Anterior cingulate cortex (tissue), 58 donors: ENCODE data around the gene CHST9.
"Not testable (repeated sequence)": the region's sequence is repeated elsewhere in the genome, so short reads cannot be mapped to it uniquely, and the experiment has no call there.

Source experiments
- DNase-seq, 58 donors: peaks; one replicate each; lab custom pipeline; 2025; lab: John Stamatoyannopoulos, UW

The CHST9 gene

GRCh38 chr18:27185025-27185763 lies at the start of gene CHST9:
TSS of gene CHST9 (minus strand) at chr18:27185308. CDS start at chr18:27142809, 42,499 bp downstream.
- DNase-seq, result peak in 13 of 58 donors; percentile 2 to 44 (median 14)

- DNase-seq, result not testable (repeated sequence)
Observed at GRCh38 chr18:27232355-27232754, 47.2 kb upstream of the CHST9 start.

GRCh38 chr18:27231671-27232070 lies 46.6 kb upstream of the CHST9 start:
- not testable (repeated sequence) for DNase-seq

- not testable (repeated sequence) for DNase-seq
Observed at GRCh38 chr18:27231221-27231620, 46.1 kb upstream of the CHST9 start.

- DNase-seq, result no peak
Observed at GRCh38 chr18:27227721-27228120, 42.6 kb upstream of the CHST9 start.

- no peak for DNase-seq
Observed at GRCh38 chr18:27226556-27227075, 41.5 kb upstream of the CHST9 start.

- no peak for DNase-seq
Observed at GRCh38 chr18:27225947-27226481, 40.9 kb upstream of the CHST9 start.

- DNase-seq, result no peak
Observed at GRCh38 chr18:27223526-27224291, 38.6 kb upstream of the CHST9 start.

- no peak for DNase-seq
Observed at GRCh38 chr18:27214831-27215230, 29.7 kb upstream of the CHST9 start.

GRCh38 chr18:27213123-27213717 lies 28.1 kb upstream of the CHST9 start:
- DNase-seq, result no peak

- no peak for DNase-seq
Observed at GRCh38 chr18:27211569-27211968, 26.5 kb upstream of the CHST9 start.

- DNase-seq, result no peak
Observed at GRCh38 chr18:27206411-27206810, 21.3 kb upstream of the CHST9 start.

GRCh38 chr18:27202741-27203140 lies 17.6 kb upstream of the CHST9 start:
- DNase-seq, result no peak

GRCh38 chr18:27198036-27198435 lies 12.9 kb upstream of the CHST9 start:
- no peak for DNase-seq

GRCh38 chr18:27188309-27188708 lies 3.2 kb upstream of the CHST9 start:
- DNase-seq, result no peak

- no peak for DNase-seq
Observed at GRCh38 chr18:27185897-27186296, 789 bp upstream of the CHST9 start.

GRCh38 chr18:27184115-27185024 lies 738 bp downstream of the CHST9 start:
- peak in 4 of 58 donors; percentile 1 to 27 (median 3) for DNase-seq

- DNase-seq, result no peak
Observed at GRCh38 chr18:27181726-27182125, 3.4 kb downstream of the CHST9 start.

GRCh38 chr18:27178424-27178823 lies 6.7 kb downstream of the CHST9 start:
- DNase-seq, result no peak

GRCh38 chr18:27175914-27176313 lies 9.2 kb downstream of the CHST9 start:
- DNase-seq, result no peak
